HG02763 (cell line): ENCODE data around the gene KLHL36.
"Not testable (repeated sequence)": the region's sequence is repeated elsewhere in the genome, so short reads cannot be mapped to it uniquely, and the experiment has no call there.

Experiments
- ATAC-seq: cut with Tn5 transposase; IDR thresholded peaks from one replicate; pipeline ENCODE4 v1.9.1; 2021; ENCODE audit warnings: mild to moderate bottlenecking, moderate library complexity; ENCODE audit not compliant: unreplicated experiment

KLHL36 gene

DNA sequence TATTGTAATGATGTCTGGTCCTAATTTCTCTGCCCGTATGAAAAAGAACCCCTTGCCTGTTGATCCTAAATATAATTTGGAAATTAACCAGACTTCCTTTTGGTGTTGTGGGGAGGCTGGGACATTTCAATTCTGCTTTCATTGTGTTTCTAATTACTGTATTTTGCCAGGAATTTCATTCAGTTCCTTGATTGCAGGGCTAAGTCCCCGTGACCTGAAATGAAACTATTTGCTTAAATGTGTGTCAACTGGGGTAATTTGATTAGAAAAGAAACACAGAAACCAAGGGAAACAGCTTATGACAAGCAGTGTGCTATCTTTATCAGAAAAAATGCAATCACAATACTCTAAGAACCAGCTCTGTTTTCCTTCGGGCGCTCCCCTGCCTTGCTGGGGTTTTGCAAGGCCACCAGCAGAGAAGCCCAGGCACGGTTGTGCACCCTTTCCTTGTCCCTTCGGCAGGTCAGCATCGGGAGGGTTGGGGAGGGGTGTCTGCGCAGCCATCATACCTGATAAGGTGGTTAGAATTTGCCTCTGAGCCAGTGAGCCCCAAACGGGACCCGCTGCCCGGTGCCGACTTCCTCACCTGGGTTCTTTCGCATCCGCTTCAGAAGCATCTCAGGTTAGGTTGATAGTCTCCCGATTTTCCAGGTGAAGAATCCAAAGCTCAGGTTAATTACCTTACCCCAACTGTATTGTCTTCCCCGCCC, 19.4 kb downstream of the KLHL36 start:
- ATAC-seq: no peak

- no peak for ATAC-seq
Measured at GRCh38 chr16:84670063-84670462, 21.8 kb downstream of the KLHL36 start.

GRCh38 chr16:84672276-84673202, 24.2 kb downstream of the KLHL36 start:
- no peak for ATAC-seq

GRCh38 chr16:84673203-84673535, 24.9 kb downstream of the KLHL36 start:
- ATAC-seq: no peak

DNA sequence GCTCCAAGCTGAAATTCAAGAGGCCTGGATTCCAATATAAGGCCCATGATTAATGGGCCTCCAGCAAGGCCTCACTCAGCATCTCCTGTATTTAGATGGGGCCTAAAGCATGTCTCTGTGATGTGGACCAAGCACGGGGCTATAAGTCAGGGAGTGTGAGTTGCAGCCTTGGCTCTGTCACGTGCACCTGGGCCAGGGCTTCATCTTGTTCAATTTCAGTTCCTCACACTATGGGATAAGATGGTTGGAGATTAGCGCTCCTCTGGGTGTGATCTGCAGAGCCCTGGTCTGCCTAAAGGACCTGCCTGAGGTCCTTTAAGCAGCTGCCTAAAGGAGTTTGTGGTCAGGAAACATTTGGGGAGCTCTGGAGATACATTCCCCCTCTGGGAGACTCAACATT, 25.2 kb downstream of the KLHL36 start:
- ATAC-seq: no peak

GRCh38 chr16:84675423-84675822, 27.1 kb downstream of the KLHL36 start:
- no peak for ATAC-seq

DNA sequence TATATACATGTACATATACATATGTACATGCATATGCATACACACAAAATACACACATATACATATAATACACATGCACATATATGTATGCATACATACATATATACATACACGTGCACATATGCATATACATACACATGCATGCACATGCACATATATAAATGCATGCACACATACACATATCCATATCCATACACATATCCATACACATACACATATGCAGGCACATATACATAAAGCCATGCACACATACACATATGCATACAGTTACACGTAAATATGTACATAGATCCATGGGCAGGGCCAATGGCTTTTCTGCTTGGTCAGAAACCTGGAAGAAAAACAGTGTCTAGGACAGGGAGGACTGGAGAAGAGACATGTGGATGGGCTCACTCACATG, 27.6 kb downstream of the KLHL36 start:
- no peak for ATAC-seq

DNA sequence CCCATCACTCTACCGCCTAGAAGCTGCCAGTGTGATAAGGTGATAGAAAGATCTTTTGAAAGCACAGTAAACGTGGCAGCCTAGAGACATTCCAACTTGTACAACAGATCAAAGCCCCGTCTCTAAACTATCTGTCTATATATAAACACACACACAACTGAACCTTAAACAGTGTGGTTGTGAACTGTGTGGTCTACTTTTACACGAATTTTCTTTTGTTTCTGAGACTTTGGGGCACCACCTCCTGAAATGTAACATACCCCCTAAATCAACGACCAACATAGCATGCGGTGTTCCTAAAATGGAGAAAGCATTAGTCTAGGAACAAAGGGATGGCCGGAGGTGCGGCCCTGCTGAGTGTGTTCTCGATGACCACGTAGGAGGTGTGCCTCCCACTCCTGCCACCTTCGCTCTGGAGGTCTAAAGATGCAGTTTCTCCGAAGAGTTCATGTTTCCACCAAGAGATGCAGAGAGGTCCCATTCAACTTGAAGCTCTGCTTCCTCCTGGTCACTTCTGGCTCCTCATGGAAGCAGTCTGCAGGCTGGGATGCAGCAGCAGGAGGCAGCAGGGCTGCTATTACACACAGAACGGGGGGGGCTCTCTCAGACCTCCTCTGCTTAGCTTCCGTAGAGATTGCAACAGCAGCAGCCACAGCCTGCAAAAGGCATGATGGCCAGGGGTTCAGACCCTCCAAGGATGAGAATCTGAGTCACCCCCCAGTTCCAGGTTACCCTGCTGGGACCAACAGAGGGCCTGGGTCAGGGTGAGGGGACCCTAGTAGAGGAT, 28.9 kb downstream of the KLHL36 start:
- ATAC-seq: no peak

DNA sequence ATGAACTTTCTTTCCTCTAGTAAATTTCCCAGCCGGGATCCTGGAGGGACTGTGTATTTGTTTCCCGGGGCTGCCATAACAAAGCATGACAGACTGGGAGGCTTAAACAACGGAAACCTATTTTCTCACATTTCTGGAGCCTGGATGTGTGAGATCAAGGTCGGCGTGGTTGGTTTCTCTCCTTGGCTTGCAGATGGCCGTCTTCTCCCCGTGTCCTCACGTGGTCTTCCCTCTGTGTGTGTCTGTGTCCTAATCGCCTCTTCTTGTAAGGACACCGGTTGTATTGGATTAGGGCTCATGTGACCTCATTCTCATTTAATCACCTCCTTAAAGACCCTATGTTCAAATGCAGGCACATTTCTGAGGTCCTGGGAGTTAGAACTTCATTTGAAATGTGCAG, 29.5 kb downstream of the KLHL36 start:
- no peak for ATAC-seq

DNA sequence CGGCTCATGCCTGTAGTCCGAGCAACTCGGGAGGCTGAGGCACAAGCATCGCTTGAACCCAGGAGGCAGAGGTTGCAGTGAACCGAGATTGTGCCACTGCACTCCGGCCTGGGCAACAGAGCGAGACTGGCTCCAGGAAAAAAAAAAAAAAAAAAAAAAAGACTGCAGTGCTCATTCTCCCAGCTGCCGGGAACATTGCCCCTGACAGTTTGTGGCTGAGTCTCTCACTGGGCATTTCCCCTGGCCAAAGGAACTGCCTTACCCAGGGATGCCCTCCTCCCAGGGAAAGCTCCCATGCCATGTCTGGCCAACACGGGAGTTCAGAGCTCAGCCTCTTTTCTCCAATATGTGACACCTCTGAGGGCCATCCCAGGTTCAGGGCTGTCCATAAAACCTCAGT, 30.2 kb downstream of the KLHL36 start:
- no peak for ATAC-seq

GRCh38 chr16:84680165-84680842, 32.0 kb downstream of the KLHL36 start:
- ATAC-seq: no peak

DNA sequence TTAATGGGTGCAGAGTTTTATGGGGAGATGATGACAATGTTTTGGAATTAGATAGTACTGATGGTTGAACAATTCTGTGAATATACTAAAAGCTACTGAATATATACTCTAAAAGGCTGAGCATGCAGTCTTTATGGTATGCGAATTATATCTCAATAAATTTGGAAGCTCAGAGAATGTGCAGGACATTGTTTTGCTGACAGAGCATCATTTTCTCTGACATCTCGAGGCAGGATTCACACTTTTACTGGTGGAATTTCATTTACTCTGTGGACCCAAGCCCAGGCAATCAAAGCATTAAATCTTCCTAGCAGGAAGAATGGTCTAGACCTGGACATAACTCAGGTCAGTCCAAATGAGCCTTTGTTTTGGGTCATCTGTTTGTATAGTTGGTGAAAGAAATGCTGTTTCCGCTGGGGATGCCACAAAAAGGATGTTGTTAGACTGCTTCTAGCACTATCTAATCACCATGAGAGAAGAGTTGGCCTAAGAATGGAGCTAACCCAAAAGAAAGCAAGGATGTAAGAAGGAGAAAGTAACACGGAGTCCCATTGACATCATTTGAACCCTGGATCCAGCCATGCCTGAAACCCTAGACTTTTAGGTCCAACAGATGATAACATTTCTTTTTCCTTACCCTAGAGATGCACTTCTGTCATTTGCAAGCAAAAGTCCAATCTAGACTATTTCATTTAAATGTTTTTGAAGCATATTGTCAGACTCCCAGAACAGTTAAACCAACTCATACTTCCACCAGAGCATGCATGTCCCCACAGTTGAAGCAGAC, 32.7 kb downstream of the KLHL36 start:
- ATAC-seq: no peak

- no peak for ATAC-seq
Measured at GRCh38 chr16:84683691-84684591, 35.6 kb downstream of the KLHL36 start.

GRCh38 chr16:84684592-84684965, 36.3 kb downstream of the KLHL36 start:
- no peak for ATAC-seq

GRCh38 chr16:84685210-84685609, 36.9 kb downstream of the KLHL36 start:
- ATAC-seq: no peak

DNA sequence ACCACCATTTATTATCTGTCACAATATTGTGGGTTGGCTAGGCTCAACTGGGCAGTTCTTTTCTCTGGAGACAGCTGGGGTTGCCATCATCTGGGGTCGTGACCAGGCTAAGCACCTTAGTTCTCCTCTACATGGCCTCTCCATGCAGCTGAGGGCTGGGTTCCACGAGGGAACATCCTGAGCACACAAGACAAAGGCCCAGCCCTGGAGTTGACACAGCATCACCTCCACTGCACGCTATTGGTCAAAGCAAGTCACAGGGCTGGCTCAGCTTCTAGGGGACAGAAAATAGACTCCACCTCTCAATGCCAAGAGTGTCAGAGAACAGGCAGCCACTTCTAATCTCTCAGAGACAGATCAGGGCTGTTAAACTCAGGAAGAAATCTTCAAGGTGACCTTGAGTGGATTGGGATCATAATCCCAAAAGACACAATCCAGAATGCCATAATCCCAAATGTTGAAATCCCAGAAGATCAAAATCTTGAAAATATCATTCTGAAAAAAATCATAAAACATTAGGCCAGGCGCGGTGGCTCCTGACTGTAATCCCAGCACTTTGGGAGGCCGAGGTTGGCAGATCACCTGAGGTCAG, 38.5 kb downstream of the KLHL36 start:
- no peak for ATAC-seq

GRCh38 chr16:84687715-84688114, 39.4 kb downstream of the KLHL36 start:
- ATAC-seq: peak; percentile 48

DNA sequence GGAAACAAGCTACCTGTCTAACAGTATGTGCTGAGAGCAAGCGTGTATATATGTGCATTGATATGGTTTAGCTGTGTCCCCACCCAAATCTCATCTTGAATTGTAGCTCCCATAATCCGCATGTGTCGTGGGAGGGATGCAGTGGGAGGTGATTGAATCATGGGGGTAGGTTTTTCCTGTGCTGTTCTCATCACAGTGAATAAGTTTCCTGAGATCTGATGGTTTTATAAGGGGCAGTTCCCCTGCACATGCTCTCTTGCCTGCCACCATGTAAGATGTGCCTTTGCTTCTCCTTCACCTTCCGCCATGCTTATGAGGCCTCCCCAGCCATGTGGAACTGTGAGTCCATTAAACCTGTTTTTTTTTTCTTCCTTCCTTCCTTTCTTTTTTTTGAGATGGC, 39.9 kb downstream of the KLHL36 start:
- not testable (repeated sequence) for ATAC-seq

GRCh38 chr16:84689111-84689510, 40.8 kb downstream of the KLHL36 start:
- ATAC-seq: no peak
